HG02678 (cell line): ENCODE results near the gene HSPA2.
"Not testable (repeated sequence)": the region's sequence is repeated elsewhere in the genome, so short reads cannot be mapped to it uniquely, and the experiment has no call there.

Experiments
- ATAC-seq: cut with Tn5 transposase; IDR thresholded peaks from one replicate; pipeline ENCODE4 v1.9.1; 2021; ENCODE audit warnings: mild to moderate bottlenecking, moderate library complexity; ENCODE audit not compliant: unreplicated experiment

Gene HSPA2

DNA sequence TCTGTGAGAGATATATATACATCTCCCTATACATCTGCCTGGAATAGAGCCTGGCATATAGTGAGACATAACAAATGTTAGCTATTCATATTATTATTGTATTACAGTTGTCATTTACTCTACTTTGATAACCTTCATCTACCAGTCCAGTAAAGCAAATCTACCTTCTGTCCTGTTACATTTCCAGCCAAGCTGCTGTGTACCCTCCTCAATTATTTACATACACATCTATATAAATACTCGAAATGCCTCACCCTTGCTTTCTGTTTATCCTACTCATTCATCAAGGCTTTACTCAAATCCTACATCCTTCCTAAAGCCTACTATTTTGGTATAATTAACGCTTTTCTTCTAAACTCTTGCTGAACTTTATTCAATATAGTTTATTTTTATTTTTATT, 27.3 kb upstream of the HSPA2 start:
- no peak for ATAC-seq

DNA sequence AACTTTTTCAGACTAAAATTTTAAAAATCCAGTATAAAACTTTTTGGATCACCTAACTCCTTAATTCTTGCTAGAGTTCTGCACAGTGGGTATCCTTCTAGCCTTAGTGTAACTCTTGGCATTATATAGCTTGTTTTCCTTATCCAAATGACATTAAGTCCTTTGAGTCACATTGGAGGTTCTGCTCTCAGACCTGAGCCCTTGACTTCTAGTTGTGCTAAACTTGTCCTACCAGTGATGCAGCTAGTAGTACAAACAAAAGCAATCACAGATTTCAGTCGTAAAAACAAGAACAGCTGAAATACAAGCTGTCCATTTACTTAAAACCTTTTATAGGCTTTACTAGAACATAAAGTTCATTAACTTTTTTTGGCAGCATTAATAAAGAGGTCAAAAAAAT, 25.5 kb upstream of the HSPA2 start:
- no peak for ATAC-seq

- no peak for ATAC-seq
Measured at GRCh38 chr14:64516969-64517368, 23.6 kb upstream of the HSPA2 start.

- ATAC-seq, result not testable (repeated sequence)
Measured at GRCh38 chr14:64517667-64518066, 22.9 kb upstream of the HSPA2 start.

DNA sequence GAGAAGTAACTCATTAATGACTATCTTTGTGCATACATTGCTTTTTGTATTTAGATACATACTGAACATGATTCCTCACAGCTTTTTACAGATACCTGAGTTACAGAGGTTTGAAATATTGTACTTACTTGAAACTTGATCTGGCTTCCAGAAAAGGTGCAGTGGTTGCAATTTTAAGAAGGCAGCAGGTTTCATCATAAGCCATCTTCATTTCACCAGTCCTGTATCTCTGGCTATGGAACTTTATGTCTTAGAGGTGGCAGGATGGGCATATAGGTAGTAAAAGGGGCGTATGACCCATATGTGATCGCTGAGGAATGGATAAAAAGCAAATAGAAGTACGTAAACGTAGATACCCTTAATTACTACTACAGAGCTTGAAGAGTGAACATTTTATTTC, 22.3 kb upstream of the HSPA2 start:
- no peak for ATAC-seq

- ATAC-seq, result no peak
Measured at GRCh38 chr14:64520699-64521098, 19.8 kb upstream of the HSPA2 start.

- no peak for ATAC-seq
Measured at GRCh38 chr14:64522591-64523355, 17.8 kb upstream of the HSPA2 start.

GRCh38 chr14:64525354-64525753, 15.2 kb upstream of the HSPA2 start:
- no peak for ATAC-seq

GRCh38 chr14:64531567-64531966, 9.0 kb upstream of the HSPA2 start:
- no peak for ATAC-seq

DNA sequence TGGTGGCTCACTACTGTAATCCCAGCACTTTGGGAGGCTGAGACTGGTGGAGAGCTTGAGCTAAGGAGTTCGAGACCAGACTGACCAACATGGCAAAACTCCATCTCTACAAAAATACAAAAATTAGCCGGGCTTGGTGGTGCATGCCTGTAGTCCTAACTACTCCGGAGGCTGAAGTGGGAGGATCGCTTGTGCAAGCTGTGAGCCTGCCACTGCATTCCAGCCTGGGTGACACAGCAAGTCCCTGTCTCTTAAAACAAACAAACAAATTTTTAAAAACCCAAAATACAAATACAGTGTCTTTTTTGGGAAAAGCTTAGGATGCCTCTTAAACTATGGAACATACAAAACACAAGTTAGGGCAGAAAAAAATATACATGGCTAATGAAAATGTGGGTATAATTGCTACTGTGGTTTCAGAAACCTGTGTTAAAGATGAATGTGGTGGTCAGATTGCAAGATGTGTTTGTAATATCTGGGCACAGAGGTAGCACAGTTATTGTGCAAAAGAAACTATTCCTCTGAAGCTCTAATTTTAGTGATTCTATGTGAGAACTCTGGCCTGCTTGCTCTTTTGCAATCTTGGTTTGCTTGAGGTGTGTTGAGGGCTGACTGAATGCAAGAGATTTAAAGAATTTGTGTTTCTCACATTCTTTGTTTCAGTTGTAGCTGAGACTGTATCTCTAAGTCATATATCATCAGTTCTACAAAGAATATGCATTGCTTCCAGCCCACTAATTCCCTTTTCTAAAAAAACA, 3.9 kb upstream of the HSPA2 start:
- ATAC-seq, result no peak

DNA sequence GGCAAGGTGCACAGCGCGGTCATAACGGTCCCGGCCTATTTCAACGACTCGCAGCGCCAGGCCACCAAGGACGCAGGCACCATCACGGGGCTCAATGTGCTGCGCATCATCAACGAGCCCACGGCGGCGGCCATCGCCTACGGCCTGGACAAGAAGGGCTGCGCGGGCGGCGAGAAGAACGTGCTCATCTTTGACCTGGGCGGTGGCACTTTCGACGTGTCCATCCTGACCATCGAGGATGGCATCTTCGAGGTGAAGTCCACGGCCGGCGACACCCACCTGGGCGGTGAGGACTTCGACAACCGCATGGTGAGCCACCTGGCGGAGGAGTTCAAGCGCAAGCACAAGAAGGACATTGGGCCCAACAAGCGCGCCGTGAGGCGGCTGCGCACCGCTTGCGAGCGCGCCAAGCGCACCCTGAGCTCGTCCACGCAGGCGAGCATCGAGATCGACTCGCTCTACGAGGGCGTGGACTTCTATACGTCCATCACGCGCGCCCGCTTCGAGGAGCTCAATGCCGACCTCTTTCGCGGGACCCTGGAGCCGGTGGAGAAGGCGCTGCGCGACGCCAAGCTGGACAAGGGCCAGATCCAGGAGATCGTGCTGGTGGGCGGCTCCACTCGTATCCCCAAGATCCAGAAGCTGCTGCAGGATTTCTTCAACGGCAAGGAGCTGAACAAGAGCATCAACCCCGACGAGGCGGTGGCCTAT, 875 bp downstream of the HSPA2 start:
- ATAC-seq, result no peak

- no peak for ATAC-seq
Measured at GRCh38 chr14:64541972-64542835, 1.7 kb downstream of the HSPA2 start.

DNA sequence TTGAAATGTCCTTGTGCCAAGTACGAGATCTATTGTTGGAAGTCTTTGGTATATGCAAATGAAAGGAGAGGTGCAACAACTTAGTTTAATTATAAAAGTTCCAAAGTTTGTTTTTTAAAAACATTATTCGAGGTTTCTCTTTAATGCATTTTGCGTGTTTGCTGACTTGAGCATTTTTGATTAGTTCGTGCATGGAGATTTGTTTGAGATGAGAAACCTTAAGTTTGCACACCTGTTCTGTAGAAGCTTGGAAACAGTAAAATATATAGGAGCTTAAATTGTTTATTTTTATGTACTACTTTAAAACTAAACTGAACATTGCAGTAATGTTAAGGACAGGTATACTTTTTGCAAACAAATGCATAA, 2.3 kb downstream of the HSPA2 start:
- ATAC-seq, result no peak

GRCh38 chr14:64544607-64545312, 4.2 kb downstream of the HSPA2 start:
- no peak for ATAC-seq

- ATAC-seq, result no peak
Measured at GRCh38 chr14:64549016-64549415, 8.5 kb downstream of the HSPA2 start.

DNA sequence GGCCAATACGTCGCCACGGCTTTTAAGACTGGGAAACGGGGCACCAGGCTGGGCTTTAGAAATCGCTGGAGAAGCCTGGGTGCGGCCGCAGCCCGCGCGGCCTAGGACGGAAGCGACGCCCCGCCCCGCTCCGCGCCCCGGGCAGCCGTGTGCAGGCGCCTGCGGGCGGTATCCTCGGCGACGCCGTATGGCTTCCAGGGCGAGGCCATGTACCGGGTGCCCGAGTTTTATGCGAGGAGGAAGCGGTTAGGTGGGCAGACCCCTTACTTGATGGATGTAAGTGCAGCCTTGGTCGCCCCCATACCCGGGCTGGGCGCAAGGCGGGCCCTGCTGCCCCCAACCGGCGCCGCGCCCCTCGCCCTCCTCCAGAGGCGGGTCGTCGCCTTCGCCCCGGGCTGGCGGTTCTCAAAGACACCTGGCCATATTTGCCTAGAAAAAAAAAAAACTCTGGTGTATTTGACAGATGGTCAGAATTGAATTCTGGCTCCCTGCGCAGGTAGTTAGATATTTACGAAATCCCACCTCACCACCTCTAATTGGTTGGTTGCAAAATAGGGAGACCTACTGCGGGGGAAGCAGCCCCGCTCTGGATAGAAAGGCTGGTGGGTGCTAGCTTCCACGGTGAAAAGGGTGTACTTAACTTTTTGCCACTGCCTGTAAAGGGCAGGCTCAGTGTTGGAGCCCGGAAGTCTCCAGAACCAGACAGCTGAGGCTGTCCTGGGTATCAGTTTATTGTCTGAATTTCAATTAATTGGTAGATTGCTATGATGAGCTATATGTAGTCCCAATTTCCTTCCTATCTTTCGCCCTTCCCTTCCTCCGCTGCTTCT, 9.5 kb downstream of the HSPA2 start, which contains the start of gene PPP1R36:
Gene PPP1R36 (plus strand): TSS at position 171 of the 830 bp plus-strand sequence. CDS start 37 bp downstream, at position 208.
- ATAC-seq, result no peak

- no peak for ATAC-seq
Measured at GRCh38 chr14:64550621-64551333, 10.2 kb downstream of the HSPA2 start.

- ATAC-seq, result no peak
Measured at GRCh38 chr14:64554556-64554955, 14.0 kb downstream of the HSPA2 start.

DNA sequence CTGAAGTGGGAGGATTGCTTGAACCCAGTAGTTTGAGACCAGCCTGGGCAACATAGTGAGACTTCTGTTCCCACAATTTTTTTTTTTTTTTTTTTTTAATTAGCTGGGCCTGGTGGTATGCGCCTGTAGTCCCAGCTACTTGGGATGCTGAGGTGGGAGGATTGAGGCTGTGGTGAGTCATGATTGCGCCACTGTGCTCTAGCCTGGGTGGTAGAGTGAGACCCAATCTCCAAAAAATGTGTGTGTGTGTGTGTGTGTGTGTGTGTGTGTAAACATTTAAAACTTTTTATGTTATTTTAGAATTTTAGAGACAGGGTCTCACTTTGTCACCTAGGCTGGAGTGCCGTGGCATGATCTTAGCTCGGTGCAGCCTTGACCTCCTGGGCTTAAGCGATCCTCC, 16.0 kb downstream of the HSPA2 start:
- ATAC-seq, result no peak
